ENCODE results near the gene PSMA4. TPM values are rescaled to one million over a fixed set of nuclear protein-coding genes. Genes with fewer than 3 reads are reported as not detected.

Gene PSMA4
- total and polyA plus RNA-seq, 2 of the 8 experiments (the other 6 are each of a cell fraction or from before 2014, with no cell fraction given), result 348 to 445 TPM

- Histone ChIP-seq H4K5ac (ENCODE audit: insufficient read length, low read depth, low read length) (no peak overlapping the region), H2BK20ac (ENCODE audit: low read length) (no peak overlapping the region), H3K4me2 (ENCODE audit: insufficient read depth in 1 of 2, low read depth in 2 of 2, low read length in 2 of 2) (peak overlapping the region; percentile 78 to 94), H2AK5ac (ENCODE audit: low read depth, low read length) (no peak overlapping the region), H3K27ac (ENCODE audit: low read depth, low read length) (no peak overlapping the region), H3K79me2 (ENCODE audit: control insufficient read depth in 1 of 2, insufficient read depth in 2 of 2, low read length in 2 of 2) (peaks cover 0 to 22% of the 10 kb centered on the region in 2 experiments; a peak in 2 of 4 replicates), H3K36me3 (ENCODE audit: control insufficient read depth in 2 of 4, insufficient read depth in 4 of 4, low read length in 3 of 4) (peaks cover 13 to 47% (median 18%) of the 10 kb centered on the region in 4 experiments), H4K91ac (replicated peaks; ENCODE audit: insufficient read length, low read length) (no peak overlapping the region), H3K14ac (ENCODE audit: insufficient read length) (no peak overlapping the region), H3K23me2 (ENCODE audit: low read depth, low read length) (peaks cover 3% of the 10 kb centered on the region; the same call in 1 of the 2 replicates), H2AFZ (ENCODE audit: low read length) (no peak overlapping the region), H3K18ac (ENCODE audit: extremely low read depth, low read length) (no peak overlapping the region), H3K4me1 (replicated peaks in 1 of 4; ENCODE audit: control insufficient read depth in 3 of 4, insufficient read depth in 4 of 4, low read length in 3 of 4) (peaks cover 0 to 3% (median 1%) of the 10 kb centered on the region in 4 experiments; a peak in 3 of 7 replicates), H3K79me1 (ENCODE audit: low read depth, low read length) (peaks cover 3% of the 10 kb centered on the region), H3K4ac (replicated peaks; ENCODE audit: insufficient read length, low read depth, low read length) (no peak overlapping the region), H2BK120ac (replicated peaks; ENCODE audit: low read depth, low read length) (no peak overlapping the region), H4K20me1 (replicated peaks in 1 of 2; ENCODE audit: control insufficient read depth in 1 of 2, insufficient read depth in 2 of 2, low read length in 2 of 2) (peaks cover 0 to 2% of the 10 kb centered on the region in 2 experiments), H2BK12ac (ENCODE audit: low read depth, low read length) (no peak overlapping the region), H2BK5ac (ENCODE audit: low read depth, low read length) (no peak overlapping the region), H3K9ac (replicated peaks in 1 of 4; ENCODE audit: extremely low read depth in 1 of 4, low read depth in 3 of 4, low read length in 3 of 4) (no peak overlapping the region; a peak in 1 of 7 replicates), H3K27me3 (replicated peaks in 1 of 4; ENCODE audit: control insufficient read depth in 3 of 4, extremely low read depth in 1 of 4, insufficient read depth in 3 of 4, low read length in 3 of 4) (no peaks in the 10 kb centered on the region), H3K9me3 (ENCODE audit: insufficient read depth in 2 of 2, low read depth in 1 of 2, low read length in 1 of 2) (no peaks in the 10 kb centered on the region), H3K56ac (replicated peaks; ENCODE audit: insufficient read length, low read depth, low read length) (no peak overlapping the region), H4K8ac (ENCODE audit: extremely low read depth, insufficient read depth, low read length) (no peak overlapping the region), H2BK15ac (ENCODE audit: low read length) (no peak overlapping the region), H3K23ac (ENCODE audit: insufficient read length) (no peak overlapping the region), H3K4me3 (ENCODE audit: extremely low read depth in 1 of 4, insufficient read depth in 2 of 4, low read depth in 3 of 4, low read length in 4 of 4) (peak overlapping the region in 3 of 4 experiments; percentile 82 to 92 (median 91); a peak in 5 of 8 replicates)
- WGBS, 2 experiments (ENCODE audit: extremely low coverage in 1 of 2, insufficient coverage in 1 of 2, insufficient read length in 1 of 2, insufficient replicate concordance in 2 of 2, low coverage in 1 of 2, low lambda C conversion rate in 2 of 2, missing lambda C conversion rate in 1 of 2), result 87% methylated on average over 1 of the region's 1 CpG; no CpG with 5 or more reads in 1 of the 2 experiments
- DNase-seq (ENCODE audit: low read depth in 1 of 2, low spot score in 2 of 2), result no peak
- POLR2A ChIA-PET (ENCODE audit: partially characterized antibody), result interaction anchor here (2.1 to 2.9 kb wide), 2 partner anchors 16 to 24 kb away, joined by 12 to 17 read pairs; partner anchors contain the start of gene CHRNA5
- CTCF ChIA-PET (ENCODE audit: partially characterized antibody), result interaction anchor here (1.6 to 2.4 kb wide), 2 partner anchors 34 to 233 kb away, joined by 3 to 7 read pairs; partner anchors contain the start of gene HYKK
- FAIRE-seq, result no peak
- TF ChIP-seq SIN3A (conservative IDR thresholded peaks at IDR 0.05 in 1 of 2, IDR thresholded peaks at IDR 0.05 in 1 of 2; ENCODE audit: low read depth in 1 of 2, low read length in 2 of 2), result no peak
- TF ChIP-seq RXRA (IDR thresholded peaks at IDR 0.05; ENCODE audit: insufficient read depth, low read depth, low read length), result no peak
Measured at GRCh38 chr15:78541744-78542034, 1.4 kb downstream of the PSMA4 start.

Measured in H1 (cell line).